Endothelial cell of umbilical vein (primary cell): Measurements from ENCODE around the gene CSF2. TPM values are rescaled to one million over a fixed set of nuclear protein-coding genes. Genes with fewer than 3 reads are reported as not detected.

Source experiments
- BruUV-seq: library from RNA; stranded (reverse); fragments of 400-500 nt; replicated peaks from 2 replicates; lab custom pipeline; 2021; lab: Mats Ljungman, UMichigan
- CTCF ChIA-PET: fragments of 300-600, 350-600 bp; sonication (Branson Sonifier 250); formaldehyde crosslinking; loops from one replicate; lab custom pipeline; 2021; ENCODE audit warnings: antibody characterized with exemption, inconsistent platforms; lab: Charles Lee
- POLR2A ChIA-PET: fragments of 300-600, 350-600 bp; sonication (Branson Sonifier 250); formaldehyde crosslinking; loops from one replicate; lab custom pipeline; 2021; ENCODE audit warnings: antibody characterized with exemption, inconsistent platforms; lab: Charles Lee
- DNase-seq: peaks from one replicate; pipeline ENCODE4 v3.0.0-alpha.2; 2011; ENCODE audit warnings: low read depth, low spot score
- FAIRE-seq: peaks from 2 replicates; lab custom pipeline; 2011; peaks lifted over from hg19 to GRCh38; lab: Jason Lieb, UNC
- H2AFZ ChIP-seq: 2 replicates; pipeline ENCODE4 v1.6.0; 2012; ENCODE audit warnings: low read depth, low read length, control low read depth, inconsistent platforms
- H3K27ac ChIP-seq: 2 replicates; pipeline ENCODE4 v1.5.1; 2011; ENCODE audit warnings: low read depth, mild to moderate bottlenecking, control low read depth, low read length, moderate library complexity; ENCODE audit not compliant: insufficient read depth
- H3K27me3 ChIP-seq, 2 experiments: 2 replicates each; pipeline versions ENCODE4 v1.6.0 to v1.6.1; 2011; ENCODE audit warnings: low read length in 2 of 2, mixed read lengths in 1 of 2; ENCODE audit not compliant: control insufficient read depth in 2 of 2, insufficient read depth in 2 of 2
- H3K36me3 ChIP-seq, 2 experiments: 2 replicates in 1 of 2; 3 replicates in 1 of 2; pipeline ENCODE4 v1.5.1; 2011; ENCODE audit warnings: low read length in 2 of 2, mild to moderate bottlenecking in 1 of 2, moderate library complexity in 1 of 2; ENCODE audit not compliant: control insufficient read depth in 2 of 2, insufficient read depth in 2 of 2; ENCODE audit errors: extremely low read depth in 1 of 2
- H3K4me1 ChIP-seq: 3 replicates; pipeline ENCODE4 v1.5.1; 2011; ENCODE audit warnings: mild to moderate bottlenecking, low read length; ENCODE audit not compliant: control insufficient read depth, insufficient read depth; ENCODE audit errors: extremely low read depth
- H3K4me2 ChIP-seq: 2 replicates; pipeline ENCODE4 v1.6.1; 2011; ENCODE audit warnings: low read length, control low read depth, mixed read lengths; ENCODE audit not compliant: insufficient read depth
- H3K4me3 ChIP-seq, 3 experiments: fragments of 200-600 bp in 1 of 3; sonication (generic), shearing (Covaris generic) in 1 of 3; replicated peaks in 1 of 3; 2 replicates each; pipeline ENCODE4 v1.5.1; 2011 to 2016; ENCODE audit warnings: control low read depth in 3 of 3, low read length in 3 of 3, mild to moderate bottlenecking in 2 of 3, inconsistent platforms in 1 of 3, low read depth in 1 of 3, moderate library complexity in 1 of 3; ENCODE audit not compliant: insufficient read depth in 1 of 3
- H3K79me2 ChIP-seq: 2 replicates; pipeline ENCODE4 v1.6.0; 2012; ENCODE audit warnings: low read length, inconsistent platforms; ENCODE audit not compliant: control insufficient read depth, insufficient read depth
- H3K9ac ChIP-seq: replicated peaks from 2 replicates; pipeline ENCODE3; 2011; ENCODE audit warnings: low read length, control low read depth; ENCODE audit not compliant: insufficient read depth; ENCODE audit errors: extremely low read depth
- H3K9me1 ChIP-seq: replicated peaks from 3 replicates; pipeline ENCODE4 v1.6.0; 2011; ENCODE audit warnings: mild to moderate bottlenecking, low read length; ENCODE audit not compliant: control insufficient read depth, insufficient read depth; ENCODE audit errors: extremely low read depth
- H3K9me3 ChIP-seq: replicated peaks from 2 replicates; pipeline ENCODE4 v1.5.1; 2012; ENCODE audit warnings: low read length, inconsistent platforms; ENCODE audit not compliant: control insufficient read depth, insufficient read depth
- H4K20me1 ChIP-seq: replicated peaks from 2 replicates; pipeline ENCODE3; 2011; ENCODE audit warnings: mild to moderate bottlenecking, low read length; ENCODE audit not compliant: control insufficient read depth, insufficient read depth; ENCODE audit errors: extremely low read depth
- CTCF ChIP-seq, 2 donors: IDR thresholded peaks; 1 replicate in 1 of 2; 2 replicates in 1 of 2; pipeline ENCODE4 v1.5.1; 2011; ENCODE audit warnings: low read length in 2 of 2, mild to moderate bottlenecking in 2 of 2, moderate library complexity in 2 of 2, control low read depth in 1 of 2, inconsistent platforms in 1 of 2, low read depth in 1 of 2; ENCODE audit not compliant: insufficient read depth in 1 of 2; ENCODE audit errors: extremely low read depth in 1 of 2
- EZH2 ChIP-seq: IDR thresholded peaks from 2 replicates; pipeline ENCODE4 v1.6.1; 2012; ENCODE audit warnings: borderline replicate concordance, low read depth, mild to moderate bottlenecking, moderate library complexity, low read length, inconsistent platforms; ENCODE audit not compliant: severe bottlenecking
- FOS ChIP-seq: IDR thresholded peaks from 2 replicates; pipeline ENCODE4 v1.6.1; 2011; ENCODE audit warnings: mild to moderate bottlenecking, low read length, moderate library complexity, borderline replicate concordance; ENCODE audit not compliant: insufficient read depth
- GATA2 ChIP-seq: IDR thresholded peaks from 2 replicates; pipeline ENCODE4 v1.7.0; 2011; ENCODE audit warnings: low read depth, mild to moderate bottlenecking, moderate library complexity, mixed read lengths, low read length; ENCODE audit not compliant: insufficient read length, insufficient read depth
- JUN ChIP-seq: IDR thresholded peaks from 2 replicates; pipeline ENCODE4 v1.6.1; 2011; ENCODE audit warnings: borderline replicate concordance, low read depth; ENCODE audit not compliant: insufficient read length, insufficient read depth
- MAX ChIP-seq: IDR thresholded peaks from 2 replicates; pipeline ENCODE4 v1.6.1; 2011; ENCODE audit not compliant: insufficient read depth, insufficient read length
- MYC ChIP-seq: IDR thresholded peaks from one replicate; pipeline ENCODE4 v1.6.1; 2011; ENCODE audit warnings: mild to moderate bottlenecking, low read depth, low read length
- POLR2A ChIP-seq: IDR thresholded peaks from 2 replicates; pipeline ENCODE4 v1.6.1; 2012; ENCODE audit warnings: low read depth, mild to moderate bottlenecking, control low read depth, low read length
- POLR2AphosphoS5 ChIP-seq: IDR thresholded peaks from 2 replicates; pipeline ENCODE4 v1.6.1; 2012; ENCODE audit warnings: low read depth, mild to moderate bottlenecking, control low read depth, low read length, moderate library complexity; ENCODE audit not compliant: insufficient read depth
- dilution Hi-C: fragments of 300-500 bp; cut with MboI; formaldehyde crosslinking; loops from one replicate; pipeline ENCODE4 v1.15.0; 2019; ENCODE audit warnings: low sequenced_read_pairs; ENCODE audit not compliant: extremely low pct_ligation_motif_present
- intact Hi-C: fragments of 100-400 bp; cut with micrococcal nuclease; formaldehyde crosslinking; loops from one replicate; pipeline ENCODE4 v1.10.0; 2022
- polyA plus RNA-seq, 4 experiments: library from polyadenylated mRNA; depleted of rRNA in 3 of 4; stranded (reverse) in 3 of 4; unstranded in 1 of 4; fragments of >200 nt; gene quantifications; 2 replicates each; pipeline versions ENCODE4 v1.2.1 to v1.2.3, GENCODE V29; 2011 to 2012; ENCODE audit warnings: missing spikeins in 1 of 4
- total RNA-seq: library from RNA; stranded (reverse); gene quantifications from 2 replicates; pipeline ENCODE4 v1.2.3, GENCODE V29; 2021

CSF2 gene
- total and polyA plus RNA-seq, 2 donors (not counting 3 experiments of a cell fraction or from before 2014, with no cell fraction given), result not detected

- H3K27me3 ChIP-seq, result no peaks in the 10 kb centered on the region
- H3K9ac ChIP-seq, result no peak overlapping the region
- peaks cover 19% of the 10 kb centered on the region for H3K4me1 ChIP-seq
- ChIA-PET POLR2A (no interaction called here), CTCF (no interaction called here)
- no peak overlapping the region for H3K4me2 ChIP-seq
- H3K9me3 ChIP-seq, result no peaks in the 10 kb centered on the region
- dilution Hi-C loops (no loop called here), intact Hi-C loops (no loop called here)
- FAIRE-seq (no peak), DNase-seq (no peak)
- no peak overlapping the region for H2AFZ ChIP-seq
- H3K27ac ChIP-seq, result no peak overlapping the region
- no peak overlapping the region for H3K4me3 ChIP-seq
- no peaks in the 10 kb centered on the region for H3K79me2 ChIP-seq
- no TSS peak for BruUV-seq
- no peaks in the 10 kb centered on the region for H3K9me1 ChIP-seq
- H4K20me1 ChIP-seq, result no peaks in the 10 kb centered on the region
- H3K36me3 ChIP-seq, result no peaks in the 10 kb centered on the region
- no peak for TF ChIP-seq POLR2A
- TF ChIP-seq GATA2, result no peak
Measured at GRCh38 chr5:132075719-132076077, 2.1 kb downstream of the CSF2 start.

- CTCF ChIA-PET, result no interaction called here
- no TSS peak for BruUV-seq
- intact Hi-C loops, result no loop called here
Measured at GRCh38 chr5:132076202-132076830, 2.7 kb downstream of the CSF2 start.

More at GRCh38 chr5:132076202-132076830, 2.7 kb downstream of the CSF2 start:
- no peak overlapping the region for H3K9ac ChIP-seq
- H3K79me2 ChIP-seq, result no peaks in the 10 kb centered on the region
- H4K20me1 ChIP-seq, result no peaks in the 10 kb centered on the region
- FAIRE-seq (no peak), DNase-seq (no peak)
- H3K9me3 ChIP-seq, result no peaks in the 10 kb centered on the region
- H3K4me3 ChIP-seq, result no peak overlapping the region
- H3K27me3 ChIP-seq, result no peaks in the 10 kb centered on the region
- H3K27ac ChIP-seq, result no peak overlapping the region
- no peak overlapping the region for H2AFZ ChIP-seq
- POLR2A ChIA-PET, result no interaction called here
- H3K4me2 ChIP-seq, result no peak overlapping the region
- TF ChIP-seq GATA2, result no peak
- TF ChIP-seq POLR2A, result no peak
- no peak for TF ChIP-seq EZH2
- no peak for TF ChIP-seq POLR2AphosphoS5
- no peak for TF ChIP-seq FOS
- no peak for TF ChIP-seq MAX
- TF ChIP-seq CTCF (IDR thresholded peaks at IDR 0.05; ENCODE audit: extremely low read depth in 1 of 2, insufficient read depth in 1 of 2, low read depth in 1 of 2, low read length in 2 of 2), result no peak
- no peak for TF ChIP-seq JUN
- TF ChIP-seq MYC, result no peak
- dilution Hi-C loops, result no loop called here
- no peaks in the 10 kb centered on the region for H3K9me1 ChIP-seq
- H3K36me3 ChIP-seq, result no peaks in the 10 kb centered on the region
- H3K4me1 ChIP-seq, result peaks cover 13% of the 10 kb centered on the region
